Lung (tissue), 12 donors: ENCODE data around the gene PROK1. TPM values are rescaled to one million over a fixed set of nuclear protein-coding genes. Genes with fewer than 3 reads are reported as not detected.

ENCODE experiments used
- ATAC-seq: fragments of 200-7000 bp; cut with Tn5 transposase; one replicate; pipeline ENCODE4 v1.9.1; 2020; ENCODE audit warnings: moderate number of reproducible peaks; ENCODE audit not compliant: insufficient read depth, low FRiP score
- DNase-seq, 3 donors: peaks; one replicate each; pipeline ENCODE4 v3.0.0-alpha.2; 2013 to 2017
- H3K27ac ChIP-seq, 2 donors: one replicate each; pipeline ENCODE4 v1.5.1; 2013; ENCODE audit warnings: mild to moderate bottlenecking in 2 of 2, moderate library complexity in 2 of 2, control low read depth in 1 of 2, inconsistent platforms in 1 of 2, low read depth in 1 of 2, low read length in 1 of 2
- H3K27me3 ChIP-seq, 3 donors: one replicate each; pipeline ENCODE4 v1.5.1; 2013; ENCODE audit warnings: low read length in 2 of 3; ENCODE audit not compliant: control insufficient read depth in 3 of 3, insufficient read depth in 3 of 3
- H3K36me3 ChIP-seq, 4 donors: one replicate each; pipeline ENCODE4 v1.5.1; 2013; ENCODE audit warnings: low read length in 4 of 4, mild to moderate bottlenecking in 1 of 4, moderate library complexity in 1 of 4; ENCODE audit not compliant: control insufficient read depth in 4 of 4, insufficient read depth in 4 of 4
- H3K4me1 ChIP-seq, 5 donors: one replicate each; pipeline ENCODE4 v1.5.1; 2013; ENCODE audit warnings: low read length in 5 of 5, mild to moderate bottlenecking in 2 of 5, moderate library complexity in 1 of 5; ENCODE audit not compliant: control insufficient read depth in 5 of 5, insufficient read depth in 5 of 5
- H3K4me3 ChIP-seq: one replicate; pipeline ENCODE4 v1.5.1; 2013; ENCODE audit warnings: mild to moderate bottlenecking, control low read depth, moderate library complexity
- H3K9ac ChIP-seq, 2 donors: one replicate each; pipeline ENCODE4 v1.5.1; 2013; ENCODE audit warnings: low read length in 2 of 2, control low read depth in 1 of 2; ENCODE audit not compliant: insufficient read depth in 1 of 2
- H3K9me3 ChIP-seq, 4 donors: one replicate each; pipeline ENCODE4 v1.5.1; 2013; ENCODE audit warnings: low read length in 3 of 4, mild to moderate bottlenecking in 1 of 4, moderate library complexity in 1 of 4; ENCODE audit not compliant: control insufficient read depth in 4 of 4, insufficient read depth in 3 of 4
- CTCF ChIP-seq: IDR thresholded peaks from 2 replicates; pipeline ENCODE4 v1.5.1; 2012; ENCODE audit warnings: mild to moderate bottlenecking; ENCODE audit errors: control extremely low read depth, extremely low read depth
- WGBS, 2 donors: extraction: QIAGEN DNeasy Blood & Tissue Kit; methylation state at CpG; one replicate each; pipeline ENCODE4 v1.1.7; 2013; 5-methylcytosine and 5-hydroxymethylcytosine counted together
- polyA plus RNA-seq, 2 donors: library from polyadenylated mRNA; stranded (reverse); fragments of 200-250 nt; gene quantifications; one replicate each; pipeline ENCODE4 v1.2.1, GENCODE V29; 2013
- total RNA-seq, 2 donors: library from RNA; depleted of rRNA in 1 of 2; stranded (reverse); fragments of >200 nt in 1 of 2; gene quantifications; one replicate each; pipeline ENCODE4 v1.2.1, GENCODE V29; 2014 to 2021
- donor health status: control.
- donor health status: control.
- donor health status: Bipolar disorder and iron deficiency.
- donor health status: healthy.
- donor health status: DM: yes; HTN: yes; CAD: no.

The PROK1 gene
- total and polyA plus RNA-seq, 4 donors: 0.05 to 0.22 TPM; not detected in 2

- peaks cover 0 to 12% (median 5%) of the 10 kb centered on the region in 5 donors for H3K4me1 ChIP-seq
- H3K9ac ChIP-seq: no peak overlapping the region
- H3K27ac ChIP-seq: peak overlapping the region in 1 of 2 donors; percentile 13
- no peak for TF ChIP-seq CTCF
- no peaks in the 10 kb centered on the region for H3K9me3 ChIP-seq
- 43 to 54% methylated on average over 12 of the region's 12 CpGs for WGBS, 2 donors
- no peak for ATAC-seq
- no peaks in the 10 kb centered on the region for H3K27me3 ChIP-seq
- no peak overlapping the region for H3K4me3 ChIP-seq
- H3K36me3 ChIP-seq: no peaks in the 10 kb centered on the region
- DNase-seq: no peak
Measured at GRCh38 chr1:110481968-110482623, 31.1 kb downstream of the PROK1 start.

GRCh38 chr1:110482662-110483307 is 31.8 kb downstream of the PROK1 start:
- no peaks in the 10 kb centered on the region for H3K27me3 ChIP-seq
- no peak for DNase-seq
- no peak overlapping the region for H3K9ac ChIP-seq
- H3K4me3 ChIP-seq: no peak overlapping the region
- peak overlapping the region in 1 of 2 donors; percentile 59 for H3K27ac ChIP-seq
- peak; percentile 81 for ATAC-seq
- H3K4me1 ChIP-seq: peaks cover 0 to 9% (median 5%) of the 10 kb centered on the region in 5 donors
- no peaks in the 10 kb centered on the region for H3K36me3 ChIP-seq
- WGBS, 2 donors: 37 to 39% methylated on average over 18 of the region's 18 CpGs
- H3K9me3 ChIP-seq: no peaks in the 10 kb centered on the region
- TF ChIP-seq CTCF: no peak

GRCh38 chr1:110483308-110483685 is 32.3 kb downstream of the PROK1 start:
- DNase-seq (no peak), ATAC-seq (no peak)
- Histone ChIP-seq H3K27me3 (no peaks in the 10 kb centered on the region), H3K4me3 (no peak overlapping the region), H3K27ac (peak overlapping the region in 1 of 2 donors; percentile 59), H3K36me3 (no peaks in the 10 kb centered on the region), H3K9ac (no peak overlapping the region), H3K4me1 (peaks cover 0 to 9% (median 5%) of the 10 kb centered on the region in 5 donors), H3K9me3 (no peaks in the 10 kb centered on the region)
- WGBS, 2 donors: 76 to 89% methylated on average over 9 of the region's 9 CpGs
- TF ChIP-seq CTCF: no peak
